HG02763 (cell line): ENCODE results near the gene NATD1.
"Not testable (repeated sequence)": the region's sequence is repeated elsewhere in the genome, so short reads cannot be mapped to it uniquely, and the experiment has no call there.

Experiments used
- ATAC-seq: cut with Tn5 transposase; IDR thresholded peaks from one replicate; pipeline ENCODE4 v1.9.1; 2021; ENCODE audit warnings: mild to moderate bottlenecking, moderate library complexity; ENCODE audit not compliant: unreplicated experiment

The NATD1 gene

DNA sequence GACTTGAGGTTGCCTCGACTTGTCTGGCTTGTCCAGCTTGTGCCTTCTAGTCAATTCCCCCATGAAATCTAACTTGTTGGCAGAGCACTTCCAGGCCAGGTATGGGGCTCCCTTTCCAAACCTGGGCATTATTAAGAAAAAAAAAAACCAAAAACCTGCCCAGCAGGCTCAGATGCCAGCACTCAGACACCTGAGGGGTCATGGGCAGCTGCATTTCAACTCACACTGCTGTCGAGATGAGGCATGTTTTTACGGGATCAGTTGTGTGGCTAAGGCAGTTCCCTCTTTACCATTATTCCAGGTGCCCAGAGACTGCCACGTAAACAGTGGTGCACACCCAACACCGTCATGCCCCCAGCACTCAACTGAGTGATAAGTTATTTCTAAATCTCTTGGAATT, 57.1 kb downstream of the NATD1 start:
- no peak for ATAC-seq

DNA sequence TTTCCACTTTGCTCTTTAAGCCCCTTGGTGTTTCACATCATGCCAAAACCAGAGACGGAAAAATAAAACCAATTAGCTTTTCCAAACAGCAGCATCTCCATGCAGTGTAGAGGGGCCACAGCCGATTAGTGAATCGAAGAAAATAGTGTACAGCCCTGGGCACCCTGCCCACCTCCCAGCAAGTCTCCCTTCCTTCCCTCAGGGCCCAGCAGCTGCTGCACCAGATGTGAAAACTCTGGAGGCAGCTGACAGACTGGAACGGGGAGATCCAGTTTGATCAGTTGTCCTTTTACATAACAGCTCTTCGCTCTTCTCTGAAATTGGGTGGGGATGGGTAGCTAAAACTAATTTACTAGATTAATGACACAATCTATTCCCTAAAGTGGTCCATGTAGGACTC, 58.5 kb downstream of the NATD1 start:
- ATAC-seq = no peak

DNA sequence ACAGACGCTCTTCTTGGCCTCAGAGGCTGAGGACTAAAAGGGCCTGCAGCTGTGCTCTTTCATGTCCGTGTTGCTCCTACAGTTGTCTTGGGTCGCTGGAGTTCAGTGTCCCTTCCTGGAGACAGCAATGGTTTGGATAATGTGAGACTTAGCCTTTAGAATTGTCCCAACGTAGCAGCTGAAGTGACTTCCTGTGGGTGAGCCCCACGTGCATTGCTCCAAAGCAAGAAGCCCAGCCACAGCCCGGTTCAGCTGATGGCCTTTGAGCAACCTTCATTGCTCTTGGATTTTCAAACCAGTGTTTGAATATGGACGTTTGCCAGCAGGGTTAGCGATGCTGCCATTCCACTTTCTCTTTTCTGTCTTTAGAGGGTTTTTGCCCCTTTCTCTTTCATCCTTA, 59.0 kb downstream of the NATD1 start:
- no peak for ATAC-seq

DNA sequence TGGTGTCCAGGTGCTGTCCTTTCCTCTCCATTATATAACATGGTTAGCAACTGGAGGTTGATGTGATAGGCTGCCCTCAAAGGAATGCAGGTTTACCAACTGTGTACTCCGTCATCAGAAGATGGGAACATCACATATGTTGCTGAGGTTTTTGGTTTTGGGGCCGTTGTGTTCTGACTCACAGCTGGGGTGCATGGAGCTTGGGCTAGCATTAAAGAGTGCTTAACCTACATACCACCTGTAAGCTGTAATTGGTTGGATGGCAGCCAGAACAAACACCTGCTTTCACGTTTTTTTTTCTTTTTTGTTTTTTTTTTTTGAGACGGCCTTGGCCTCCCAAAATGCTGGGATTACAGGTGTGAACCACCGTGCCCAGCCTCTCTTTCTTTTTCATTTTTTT, 60.2 kb downstream of the NATD1 start:
- no peak for ATAC-seq

DNA sequence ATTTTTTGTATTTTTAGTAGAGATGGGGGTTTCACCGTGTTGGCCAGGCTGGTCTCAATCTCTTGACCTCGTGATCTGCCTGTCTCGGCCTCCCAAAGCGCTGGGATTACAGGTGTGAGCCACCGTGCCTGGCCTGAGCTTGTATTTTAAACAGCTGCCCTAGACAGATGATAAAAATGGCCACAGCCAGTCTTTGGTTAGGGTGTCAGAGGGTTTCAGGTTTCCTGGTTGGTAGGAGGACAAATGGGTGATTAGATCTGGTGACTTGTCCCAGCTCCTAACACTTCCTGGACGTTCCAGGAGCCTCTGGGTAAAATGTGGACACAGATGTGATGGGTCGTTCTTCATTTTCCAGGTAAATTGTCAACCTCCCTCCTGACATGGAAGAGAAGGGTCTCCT, 60.8 kb downstream of the NATD1 start:
- ATAC-seq = not testable (repeated sequence)

DNA sequence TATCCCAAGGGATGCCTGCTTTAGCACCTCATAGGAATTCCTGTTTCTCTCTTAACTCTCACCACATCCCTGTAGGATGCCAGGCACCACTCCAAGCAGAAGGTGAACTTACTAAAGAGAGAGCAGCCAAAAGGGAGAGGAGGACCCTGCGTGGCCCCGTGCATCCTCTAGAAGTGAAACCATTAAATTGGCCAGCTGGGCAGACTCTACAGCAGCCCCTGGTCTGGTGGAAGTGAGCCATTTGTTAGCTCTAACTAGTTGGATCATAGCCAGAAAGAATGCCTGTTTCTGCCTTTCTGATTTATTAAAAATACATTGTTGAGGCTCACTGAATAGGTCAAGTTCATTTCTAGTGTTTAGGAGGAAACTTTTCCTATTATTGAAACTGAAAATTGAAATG, 61.5 kb downstream of the NATD1 start:
- ATAC-seq = no peak

DNA sequence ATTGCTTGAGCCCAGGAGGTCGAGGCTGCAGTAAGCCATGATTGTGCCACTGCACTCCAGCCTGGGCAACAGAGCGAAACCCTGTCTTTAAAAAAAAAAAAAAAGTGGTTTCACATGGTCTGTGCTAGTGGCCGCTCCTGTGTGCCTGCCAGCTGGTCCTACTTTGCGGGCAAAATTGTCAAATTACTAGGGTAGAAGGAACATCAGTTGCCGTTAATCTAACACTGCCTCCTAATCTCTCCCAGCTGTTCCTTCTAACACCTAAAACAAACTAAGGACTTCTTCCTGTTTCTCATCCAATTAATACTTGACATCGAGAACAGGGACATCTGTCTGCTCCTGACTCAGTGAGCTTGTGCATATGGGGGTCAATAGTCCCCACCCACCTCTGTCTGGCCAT, 63.1 kb downstream of the NATD1 start:
- ATAC-seq = no peak

DNA sequence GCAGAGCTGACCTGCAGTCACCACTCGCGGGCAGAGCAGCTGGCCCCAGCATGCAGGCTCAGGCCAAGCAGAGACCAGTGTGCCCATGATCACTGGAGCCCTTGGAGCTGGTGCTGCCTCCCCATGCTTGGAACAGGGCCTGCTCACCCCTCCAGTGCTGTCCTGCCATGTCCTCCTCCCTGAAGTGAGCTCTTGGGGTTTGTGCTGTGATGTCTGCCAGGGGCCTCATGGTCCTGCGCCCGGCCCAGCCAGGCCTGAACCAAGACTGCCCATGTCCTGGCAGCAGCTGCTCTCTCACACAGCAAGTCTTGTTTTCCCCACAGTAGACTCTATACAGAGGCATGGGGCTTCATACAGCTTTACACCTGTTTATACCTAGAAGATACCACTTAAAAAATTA, 63.8 kb downstream of the NATD1 start:
- no peak for ATAC-seq
